Transverse colon (tissue), 4 donors: ENCODE measurements around the gene IL4. TPM values are rescaled to one million over a fixed set of nuclear protein-coding genes. Genes with fewer than 3 reads are reported as not detected.

Experiments
- DNase-seq: peaks from one replicate; pipeline ENCODE4 v3.0.0-alpha.2; 2019
- H3K27ac ChIP-seq, 4 donors: fragments of 200-600 bp; sonication (generic); 2 replicates each; pipeline ENCODE4 v1.5.1; 2016 to 2018; ENCODE audit warnings: inconsistent platforms in 4 of 4
- H3K27me3 ChIP-seq: fragments of 200-600 bp; sonication (generic); 2 replicates; pipeline ENCODE4 v1.5.1; 2017; ENCODE audit warnings: inconsistent platforms
- H3K36me3 ChIP-seq, 4 donors: fragments of 200-600 bp; sonication (generic); 2 replicates each; pipeline ENCODE4 v1.5.1; 2017 to 2019; ENCODE audit warnings: inconsistent platforms in 4 of 4
- H3K4me1 ChIP-seq, 4 donors: fragments of 200-600 bp; sonication (generic); 2 replicates each; pipeline ENCODE4 v1.5.1; 2017 to 2020; ENCODE audit warnings: inconsistent platforms in 4 of 4
- H3K4me3 ChIP-seq, 4 donors: fragments of 200-600 bp; sonication (generic); 1 replicate in 1 of 4; 2 replicates in 3 of 4; pipeline versions ENCODE4 v1.5.1 to v1.6.1; 2017 to 2019; ENCODE audit warnings: inconsistent platforms in 4 of 4
- H3K9me3 ChIP-seq, 2 donors: fragments of 200-600 bp; sonication (generic); 2 replicates each; pipeline ENCODE4 v1.5.1; 2017 to 2019; ENCODE audit warnings: inconsistent platforms in 2 of 2
- CTCF ChIP-seq, 5 experiments: fragments of 200-600 bp in 3 of 5; fragments of 450-650 bp in 2 of 5; sonication (generic) in 3 of 5; IDR thresholded peaks; 1 replicate in 2 of 5; 2 replicates in 3 of 5; pipeline ENCODE4 v1.5.1; 2016 to 2017; ENCODE audit warnings: antibody characterized with exemption in 5 of 5, inconsistent platforms in 3 of 5, mild to moderate bottlenecking in 2 of 5, moderate library complexity in 1 of 5
- EP300 ChIP-seq: sonication (generic); formaldehyde crosslinking; IDR thresholded peaks from one replicate; pipeline ENCODE4 v1.6.1; 2017; ENCODE audit warnings: antibody characterized with exemption, low read depth
- POLR2A ChIP-seq: fragments of 450-650 bp; IDR thresholded peaks from one replicate; pipeline ENCODE4 v1.6.1; 2016; ENCODE audit warnings: antibody characterized with exemption, mild to moderate bottlenecking, moderate library complexity
- POLR2AphosphoS5 ChIP-seq, 3 donors: sonication (generic); formaldehyde crosslinking; IDR thresholded peaks; one replicate each; pipeline ENCODE4 v1.6.1; 2016; ENCODE audit warnings: antibody characterized with exemption in 3 of 3
- WGBS, 2 donors: methylation state at CpG; one replicate each; pipeline ENCODE4 v1.1.5; 2018; ENCODE audit warnings: low coverage in 1 of 2; 5-methylcytosine and 5-hydroxymethylcytosine counted together
- in situ Hi-C, 4 donors: fragments of 200-750 bp; cut with MboI; loops; one replicate each; pipeline versions ENCODE4 v1.15.0 to v1.15.1; 2017; ENCODE audit warnings: low sequenced_read_pairs in 3 of 4, low pct_ligation_motif_present in 1 of 4, low pct_unique_long_range_greater_than_20kb in 1 of 4
- intact Hi-C: fragments of 100-400 bp; cut with DNase I; formaldehyde crosslinking; loops from one replicate; pipeline ENCODE4 v1.15.1; 2023; ENCODE audit warnings: low total_unique reads
- total RNA-seq, 4 donors: library from RNA; depleted of rRNA; stranded (reverse); fragments of >200 nt; gene quantifications; one replicate each; pipeline ENCODE4 v1.1.0, GENCODE V29; 2016

Gene IL4
- total RNA-seq, 4 donors from 2014 or later: not detected

GRCh38 chr5:132662004-132662401 lies 11.8 kb upstream of the IL4 start:
- in situ Hi-C loops: no loop called here

GRCh38 chr5:132662925-132663770 lies 10.6 kb upstream of the IL4 start:
- intact Hi-C loops: no loop called here
- in situ Hi-C loops: no loop called here
- no peaks in the 10 kb centered on the region for H3K9me3 ChIP-seq
- H3K27ac ChIP-seq: no peak overlapping the region
- H3K27me3 ChIP-seq: no peaks in the 10 kb centered on the region
- peaks cover 0 to 5% (median 2%) of the 10 kb centered on the region in 4 donors for H3K4me1 ChIP-seq
- WGBS, 2 donors: 75 to 100% methylated on average over 1 to 25 of the region's 25 CpGs
- H3K36me3 ChIP-seq: no peaks in the 10 kb centered on the region
- DNase-seq: no peak
- H3K4me3 ChIP-seq: no peak overlapping the region
- TF ChIP-seq POLR2A (no peak), CTCF (IDR thresholded peaks at IDR 0.05) (no peak), POLR2AphosphoS5 (IDR thresholded peaks at IDR 0.05) (no peak), EP300 (no peak)

More at GRCh38 chr5:132662004-132662401, 11.8 kb upstream of the IL4 start:
- Histone ChIP-seq H3K27me3 (peaks cover 6% of the 10 kb centered on the region), H3K27ac (no peak overlapping the region), H3K4me3 (no peak overlapping the region), H3K9me3 (no peaks in the 10 kb centered on the region), H3K36me3 (no peaks in the 10 kb centered on the region), H3K4me1 (peaks cover 0 to 5% (median 2%) of the 10 kb centered on the region in 4 donors)
- 96 to 97% methylated on average over 5 to 9 of the region's 9 CpGs for WGBS, 2 donors
- intact Hi-C loops: no loop called here
- DNase-seq: no peak
- TF ChIP-seq EP300: no peak
- no peak for TF ChIP-seq POLR2A
- TF ChIP-seq CTCF (IDR thresholded peaks at IDR 0.05): no peak
- TF ChIP-seq POLR2AphosphoS5 (IDR thresholded peaks at IDR 0.05): no peak

GRCh38 chr5:132663771-132664695 lies 9.8 kb upstream of the IL4 start:
- Histone ChIP-seq H3K27ac (no peak overlapping the region), H3K9me3 (no peaks in the 10 kb centered on the region), H3K27me3 (no peaks in the 10 kb centered on the region), H3K4me3 (no peak overlapping the region), H3K36me3 (no peaks in the 10 kb centered on the region), H3K4me1 (peaks cover 0 to 5% (median 2%) of the 10 kb centered on the region in 4 donors)
- 73 to 80% methylated on average over 7 to 13 of the region's 13 CpGs for WGBS, 2 donors
- in situ Hi-C loops: no loop called here
- no peak for TF ChIP-seq POLR2AphosphoS5 (IDR thresholded peaks at IDR 0.05)
- no peak for TF ChIP-seq POLR2A
- TF ChIP-seq EP300: no peak
- TF ChIP-seq CTCF (IDR thresholded peaks at IDR 0.05): no peak
- intact Hi-C loops: no loop called here
- DNase-seq: no peak

- Histone ChIP-seq H3K27ac (no peak overlapping the region), H3K4me3 (no peak overlapping the region), H3K36me3 (no peaks in the 10 kb centered on the region), H3K27me3 (no peaks in the 10 kb centered on the region), H3K4me1 (peaks cover 0 to 5% (median 2%) of the 10 kb centered on the region in 4 donors), H3K9me3 (no peaks in the 10 kb centered on the region)
- TF ChIP-seq CTCF (IDR thresholded peaks at IDR 0.05) (no peak), POLR2AphosphoS5 (IDR thresholded peaks at IDR 0.05) (no peak), POLR2A (no peak), EP300 (no peak)
- 96% methylated on average over 9 of the region's 9 CpGs; no CpG with 5 or more reads in 1 of the 2 donors for WGBS, 2 donors
- intact Hi-C loops: no loop called here
- in situ Hi-C loops: no loop called here
- DNase-seq: no peak
These were observed 9.0 kb upstream of the IL4 start for GRCh38 chr5:132664696-132665209.
